ENCODE results near the gene DST.

DST gene

DNA sequence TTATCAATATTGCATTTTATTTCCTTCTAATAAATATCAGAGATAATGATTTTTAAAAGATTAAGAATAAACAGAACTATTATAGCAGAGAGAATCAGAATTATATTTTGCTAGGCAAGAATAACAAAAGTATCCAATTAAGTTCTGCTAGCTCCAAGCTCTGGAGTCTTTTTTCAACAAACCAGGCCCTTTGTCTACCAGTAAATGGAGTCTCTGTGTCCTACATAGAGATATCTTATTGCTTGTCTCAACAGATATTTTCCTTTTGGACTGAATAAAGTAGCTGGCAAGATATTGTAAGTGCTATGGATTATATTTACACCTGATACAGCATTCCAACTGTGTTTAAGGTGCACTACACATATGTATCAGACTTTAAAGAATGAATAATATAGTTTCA, 107.1 kb downstream of the DST start:
- DNase-seq (ENCODE audit: low read depth): no peak

DNA sequence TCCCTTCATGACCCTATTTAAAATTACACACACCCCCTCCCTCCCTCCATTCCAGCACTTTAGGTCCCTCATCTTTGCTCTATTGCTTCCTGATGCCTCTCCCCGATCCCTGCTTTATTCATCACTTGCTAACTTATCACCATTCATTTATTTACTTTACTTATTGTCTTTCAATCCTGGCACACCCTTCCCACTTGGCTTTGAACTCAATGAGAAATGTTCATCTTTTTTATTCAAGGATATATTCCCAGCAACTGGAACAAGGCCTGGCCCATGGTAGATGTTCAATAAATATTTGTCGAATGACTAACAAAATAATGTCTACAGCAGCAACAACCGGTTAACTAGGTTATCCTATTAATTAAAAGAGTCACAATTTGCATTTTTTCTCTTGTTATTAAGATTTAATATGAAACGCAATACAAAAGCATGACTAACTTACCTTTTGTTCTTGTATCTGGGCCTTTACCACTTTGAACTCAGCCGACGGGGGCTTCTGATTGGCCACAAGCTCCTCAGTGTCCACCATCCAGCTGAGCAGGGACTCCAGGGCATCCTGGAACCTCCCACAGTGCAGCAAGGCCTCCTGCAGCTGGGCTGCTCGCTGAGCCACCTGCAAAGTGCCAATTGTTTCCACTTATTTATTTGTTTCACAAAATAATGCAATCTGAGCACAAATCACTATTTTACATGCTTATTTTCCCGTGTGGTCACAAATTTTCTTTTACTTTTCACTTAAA, 107.8 kb downstream of the DST start:
- no peak for DNase-seq (ENCODE audit: low read depth)

DNA sequence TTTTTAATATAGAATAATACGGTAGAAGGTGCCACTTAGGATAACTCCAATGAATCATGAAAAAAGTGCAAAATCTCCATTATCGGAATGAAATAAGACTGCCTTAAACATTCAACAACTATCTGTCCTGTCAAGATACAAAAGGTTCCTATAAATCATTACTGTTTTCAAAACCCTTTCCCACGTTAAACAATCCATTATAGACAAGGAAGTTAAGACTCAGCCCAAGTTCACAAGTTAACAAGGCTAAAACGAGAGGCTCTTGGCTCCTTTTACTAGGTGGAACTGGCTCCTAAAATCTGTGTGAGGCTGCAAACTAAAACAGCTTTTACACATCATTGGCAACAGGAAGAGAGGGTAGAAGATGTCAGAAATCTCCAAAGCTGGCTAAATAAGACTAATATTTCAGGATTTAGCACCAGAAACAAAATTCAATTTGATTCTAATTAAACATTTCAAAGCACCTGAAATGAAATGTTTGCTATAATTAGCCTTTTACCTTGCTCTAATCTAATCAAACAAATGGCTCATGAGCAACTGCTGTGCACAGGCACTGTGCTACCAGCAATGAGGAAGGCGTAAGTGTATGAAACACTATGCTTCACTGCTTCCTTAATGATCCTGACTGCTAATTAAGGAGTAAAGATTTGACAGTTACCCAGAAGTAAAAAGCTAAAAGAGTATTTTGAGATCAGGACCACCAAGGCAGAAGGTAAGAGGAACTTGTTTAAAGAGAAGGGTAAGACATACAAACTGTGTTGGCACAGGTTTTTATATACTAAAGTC, 109.7 kb downstream of the DST start:
- no peak for DNase-seq (ENCODE audit: low read depth)

DNA sequence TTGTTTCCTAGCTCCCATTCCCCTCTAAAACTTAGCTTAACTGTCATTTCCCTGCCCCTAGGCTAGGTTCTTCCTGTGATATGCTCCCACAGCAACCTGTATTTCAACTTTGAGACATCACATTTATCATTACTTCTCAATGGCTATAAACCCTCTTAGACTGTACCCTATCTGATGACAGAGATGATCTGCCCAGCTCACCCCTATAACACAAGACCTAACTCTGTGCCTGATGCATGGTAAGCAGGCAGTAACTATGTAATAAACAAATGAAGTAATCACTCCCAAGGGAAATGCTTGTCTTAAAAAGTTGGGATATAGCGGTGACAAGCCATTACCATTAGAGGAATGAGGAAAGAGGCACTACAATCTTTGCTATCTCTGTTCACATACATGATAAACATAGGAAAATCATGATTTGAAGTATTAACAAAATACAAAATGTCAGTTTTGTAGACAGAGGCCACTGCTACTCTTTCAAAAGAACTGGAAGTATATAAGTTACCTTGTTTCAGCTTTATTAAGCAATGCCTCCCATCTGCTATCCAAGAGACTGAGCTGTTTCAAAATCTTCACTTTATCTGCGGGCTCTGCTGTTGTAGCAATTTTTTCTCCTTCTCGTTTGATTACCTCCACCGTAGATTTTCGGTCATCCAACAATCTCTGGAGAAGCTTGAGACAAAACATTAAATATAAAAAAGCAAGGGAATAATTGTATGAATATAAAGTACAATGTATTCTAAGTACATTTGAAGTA, 110.7 kb downstream of the DST start:
- DNase-seq (ENCODE audit: low read depth): peak; percentile 50

DNA sequence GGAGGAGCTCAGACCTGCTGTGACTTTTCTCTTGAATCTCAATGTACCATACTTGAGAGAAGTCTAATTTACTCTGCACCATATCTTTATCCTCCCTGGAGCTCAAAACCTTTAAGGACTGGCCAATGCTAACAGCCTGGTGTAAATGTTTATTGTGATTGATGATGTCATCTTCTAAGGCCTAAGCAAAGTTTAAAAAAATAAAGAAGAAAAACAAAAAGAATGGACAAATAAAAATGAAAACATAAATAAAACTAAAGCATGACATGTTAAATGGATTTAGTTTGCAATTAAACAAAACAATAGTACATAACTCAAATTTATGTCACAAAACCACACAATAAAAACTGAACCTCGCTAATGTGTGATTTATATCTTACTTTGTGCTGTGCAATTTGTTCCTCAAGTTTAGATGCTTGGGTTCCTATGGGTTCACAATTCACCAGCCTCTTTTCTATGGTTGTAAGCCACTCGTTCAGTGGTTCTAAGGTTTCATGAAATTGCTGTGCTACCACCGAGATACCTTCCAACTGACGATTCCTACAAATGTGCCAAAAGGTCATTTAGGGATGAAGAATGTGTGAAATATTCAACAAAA, 113.0 kb downstream of the DST start:
- no peak for DNase-seq (ENCODE audit: low read depth)

DNA sequence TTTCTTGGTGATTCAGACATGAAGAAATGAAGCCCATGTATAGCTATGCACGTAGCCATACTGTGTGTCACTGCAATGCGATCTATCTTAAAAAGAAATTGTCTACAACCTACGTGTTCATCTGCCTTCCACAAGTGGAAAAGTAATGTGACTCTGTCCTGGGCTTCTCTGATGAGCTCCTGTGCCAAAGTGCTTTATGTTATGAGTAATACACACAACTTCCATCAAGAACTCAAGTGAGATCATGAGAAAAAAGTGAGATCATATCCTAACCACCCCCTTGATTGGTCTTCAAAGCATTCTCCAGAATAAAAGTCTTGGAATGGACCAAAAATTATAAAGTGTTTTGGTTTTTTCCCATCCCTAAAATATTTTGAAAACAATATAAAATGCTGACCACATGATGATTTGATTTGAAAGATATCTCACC, 114.3 kb downstream of the DST start:
- peak; percentile 95 for DNase-seq (ENCODE audit: low read depth)

DNA sequence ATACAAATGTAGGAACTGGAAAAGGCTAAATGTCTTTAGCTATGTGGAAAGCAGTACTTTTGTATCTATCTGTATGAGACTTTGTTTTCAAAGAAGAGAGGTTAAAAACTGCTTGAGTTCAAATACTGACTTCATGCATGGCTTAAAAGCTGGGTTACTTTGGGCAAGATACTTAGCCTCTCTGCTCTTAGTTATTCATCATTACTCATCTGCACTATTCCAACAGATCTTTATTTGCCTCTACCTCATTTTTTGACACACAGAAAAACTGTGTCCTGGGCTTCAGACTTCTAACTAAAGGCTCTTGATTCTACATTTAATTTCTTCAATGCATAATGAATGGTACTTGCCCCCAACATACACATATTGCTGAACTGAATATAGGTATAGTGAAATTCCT, 114.8 kb downstream of the DST start:
- no peak for DNase-seq (ENCODE audit: low read depth)

DNA sequence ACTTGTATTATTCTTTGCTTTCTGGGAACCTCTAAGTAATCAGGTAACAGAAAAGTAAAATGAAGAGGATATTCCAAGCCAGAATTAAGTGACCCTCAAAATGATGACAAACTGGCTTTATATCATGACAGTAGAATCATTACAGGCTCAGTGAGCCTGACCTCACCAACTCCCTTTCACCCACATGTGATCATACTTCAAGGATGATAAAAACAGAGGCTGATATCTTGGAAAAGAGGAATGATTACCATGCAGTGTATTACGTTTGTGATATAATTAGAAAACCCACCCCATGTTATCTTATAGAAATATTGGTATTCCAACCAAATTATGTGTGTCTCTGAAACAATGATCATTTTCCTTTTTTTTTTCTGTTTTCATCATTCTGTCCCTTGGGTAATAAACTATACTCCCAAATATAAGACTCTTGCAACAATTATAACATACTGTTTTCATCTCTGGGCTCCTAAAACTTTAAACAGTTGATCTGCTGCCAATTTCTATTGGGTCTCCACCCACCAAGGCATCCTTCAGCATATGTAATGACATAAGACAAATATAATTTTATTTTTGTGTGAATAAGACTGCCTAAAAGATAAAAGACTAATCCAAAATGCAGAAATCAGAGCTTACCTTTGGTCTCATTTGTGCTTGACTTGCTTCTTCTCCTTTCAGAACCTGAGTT, 115.7 kb downstream of the DST start:
- DNase-seq (ENCODE audit: low read depth): peak; percentile 73

DNA sequence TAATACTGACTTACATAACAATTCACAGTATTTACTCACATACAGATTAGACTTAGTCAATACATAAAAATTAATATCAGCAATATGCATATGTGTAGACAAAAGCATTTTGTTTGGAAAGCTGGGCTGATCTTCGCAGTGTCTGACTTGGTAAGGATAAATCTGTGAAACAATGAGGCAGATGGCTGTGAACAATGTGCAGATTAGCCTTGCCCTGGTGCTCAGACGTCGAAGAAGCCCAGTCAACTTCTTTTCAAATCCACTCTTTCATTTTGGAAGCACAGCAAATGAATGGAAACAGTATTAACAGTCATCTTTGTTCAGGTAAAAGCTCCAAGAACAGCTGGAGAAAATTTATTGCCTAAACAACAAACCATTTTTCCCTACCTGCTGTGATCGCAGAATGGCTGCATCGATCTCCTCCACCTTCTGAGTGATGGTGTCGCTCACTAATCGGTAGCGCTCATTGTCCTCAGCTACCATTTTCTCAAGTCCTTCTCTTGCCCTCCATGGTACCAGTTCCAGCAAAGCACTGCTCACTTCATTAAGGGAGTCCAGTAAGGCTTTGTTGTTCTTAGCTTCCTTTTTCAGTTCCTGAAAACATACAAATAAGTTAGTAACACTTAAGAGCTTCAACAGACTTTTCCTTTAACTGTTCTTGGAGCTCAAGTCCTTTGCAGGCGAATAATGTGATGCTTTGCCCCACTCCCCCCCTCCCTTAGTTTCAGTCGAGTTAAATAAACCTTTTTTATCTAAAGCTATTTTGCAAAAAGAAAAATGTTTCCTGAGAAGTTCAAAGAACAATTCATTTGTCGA, 116.5 kb downstream of the DST start:
- DNase-seq (ENCODE audit: low read depth): no peak

DNA sequence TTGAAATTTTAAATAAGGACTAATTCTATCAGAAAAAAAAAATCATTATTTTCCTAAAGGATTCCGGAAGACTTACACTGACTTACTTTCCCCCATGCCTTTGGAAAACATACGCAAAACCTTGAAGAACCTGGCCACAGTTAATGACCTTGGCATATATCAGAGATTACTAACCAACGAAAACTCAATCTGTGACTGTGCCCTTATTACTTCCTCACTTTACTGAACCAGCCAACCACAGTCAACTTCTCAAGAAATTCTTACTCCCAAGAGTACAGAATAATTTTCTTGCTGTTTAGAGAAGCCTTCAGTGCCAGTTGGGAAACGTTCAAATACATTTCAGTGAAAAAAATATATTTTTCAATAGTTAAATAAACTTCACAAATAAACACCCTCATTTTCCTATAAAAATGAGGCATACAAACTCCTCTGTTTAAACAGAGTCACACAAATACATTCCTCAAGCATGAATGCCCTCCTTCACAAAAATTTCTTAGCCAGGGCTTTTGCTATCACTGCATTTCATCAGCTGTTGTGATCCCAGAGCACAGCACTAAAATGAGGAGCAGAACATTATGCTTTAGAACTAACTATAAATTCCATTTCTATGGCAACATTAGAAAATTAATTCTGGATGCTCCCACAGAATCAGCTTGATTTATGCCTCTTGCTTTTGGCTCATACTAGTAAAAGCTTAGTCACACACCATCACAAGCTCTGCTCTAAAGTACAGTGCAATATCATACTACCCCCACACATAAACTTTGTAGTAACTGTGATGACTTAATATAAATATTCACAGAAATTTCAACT, 117.6 kb downstream of the DST start:
- DNase-seq (ENCODE audit: low read depth): peak; percentile 99

DNA sequence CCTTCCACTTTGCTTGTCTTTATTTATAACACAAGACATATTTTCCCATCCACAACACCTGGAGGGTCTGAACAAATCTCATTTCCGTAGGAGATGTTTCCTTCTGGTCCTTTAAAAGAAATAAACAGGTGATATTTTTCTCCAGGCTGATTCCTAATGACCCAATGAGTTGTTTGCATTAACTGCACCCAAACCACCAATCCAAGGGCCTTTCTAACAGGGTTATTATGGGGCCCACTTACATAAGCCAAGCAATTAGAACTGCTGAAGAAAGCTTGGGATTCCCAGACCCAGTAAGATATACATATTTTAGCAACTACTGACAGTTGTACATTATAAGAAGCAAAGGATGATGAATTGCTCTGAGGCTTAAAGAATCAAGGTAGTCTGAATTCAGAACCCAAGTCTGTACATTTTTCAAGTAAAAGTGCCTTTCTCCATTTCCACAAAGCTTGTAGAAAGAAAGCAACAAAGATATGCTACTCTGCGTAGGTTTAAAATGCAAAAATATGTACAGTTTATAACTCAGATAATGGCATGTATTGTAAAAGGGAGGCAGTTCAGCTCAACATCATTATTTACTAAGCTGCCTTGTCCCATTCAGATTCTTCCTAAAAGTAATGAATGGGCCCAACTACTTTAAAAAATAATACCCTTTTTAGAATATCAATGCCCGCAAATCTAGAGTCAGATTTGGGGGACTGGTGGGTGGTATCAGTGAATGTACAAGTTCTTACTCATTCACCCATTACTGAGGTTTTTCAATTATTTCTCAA, 120.0 kb downstream of the DST start:
- no peak for DNase-seq (ENCODE audit: low read depth)

DNA sequence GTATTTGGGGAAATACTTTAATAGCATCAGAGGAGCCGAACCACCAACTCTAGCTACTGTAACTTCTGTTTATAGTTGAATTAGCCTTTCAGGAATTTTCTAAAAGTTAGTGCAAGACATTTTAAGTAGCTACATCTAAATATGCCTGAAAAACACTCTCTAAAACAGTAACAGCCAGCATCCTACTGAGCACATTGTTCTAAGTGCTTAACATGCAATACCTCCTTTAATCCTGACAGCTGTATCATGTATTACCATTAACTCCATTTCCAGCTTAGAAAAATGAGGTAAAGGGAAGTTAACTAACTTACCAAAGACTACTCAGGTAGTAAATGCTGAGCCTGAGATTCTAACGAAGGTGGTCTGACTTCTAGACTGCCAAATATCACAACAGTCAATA, 120.7 kb downstream of the DST start:
- DNase-seq (ENCODE audit: low read depth): no peak

DNA sequence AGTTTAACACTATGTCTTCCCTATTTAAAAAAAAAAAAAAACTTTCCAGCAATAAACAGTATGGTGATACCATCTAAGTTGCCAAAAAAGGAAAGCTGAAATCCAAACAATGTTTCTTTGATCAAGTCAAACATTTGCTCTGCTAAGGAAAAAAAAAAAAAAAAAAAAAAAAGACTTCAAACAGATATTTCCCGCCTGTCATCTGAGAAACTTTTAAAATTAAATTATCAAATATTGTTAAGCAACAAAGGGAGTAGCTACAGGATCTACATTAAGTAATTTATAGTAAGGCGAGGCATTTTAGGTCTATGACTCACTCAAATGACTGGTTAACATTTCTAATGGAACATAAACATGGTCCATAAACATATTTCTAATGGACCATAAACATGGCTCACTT, 121.2 kb downstream of the DST start:
- peak; percentile 63 for DNase-seq (ENCODE audit: low read depth)

DNA sequence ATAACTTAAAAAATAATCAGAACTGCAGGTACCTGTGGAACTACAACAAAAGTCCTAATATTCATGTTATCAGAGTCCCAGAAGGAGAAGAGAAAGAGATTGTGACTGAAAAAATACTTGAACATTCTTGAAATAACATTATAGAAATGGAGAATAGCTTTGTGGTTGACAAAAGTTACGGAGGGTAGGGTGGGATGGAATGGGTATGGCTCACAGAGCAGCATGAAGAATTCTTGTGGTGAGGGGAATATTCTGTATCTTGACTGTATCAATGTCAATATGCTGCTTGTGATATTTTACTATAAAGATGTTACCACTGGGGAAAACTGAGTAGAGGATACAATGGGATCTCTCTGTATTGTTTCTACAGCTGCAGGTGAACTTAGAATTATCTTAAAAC, 122.5 kb downstream of the DST start:
- peak; percentile 77 for DNase-seq (ENCODE audit: low read depth)

DNA sequence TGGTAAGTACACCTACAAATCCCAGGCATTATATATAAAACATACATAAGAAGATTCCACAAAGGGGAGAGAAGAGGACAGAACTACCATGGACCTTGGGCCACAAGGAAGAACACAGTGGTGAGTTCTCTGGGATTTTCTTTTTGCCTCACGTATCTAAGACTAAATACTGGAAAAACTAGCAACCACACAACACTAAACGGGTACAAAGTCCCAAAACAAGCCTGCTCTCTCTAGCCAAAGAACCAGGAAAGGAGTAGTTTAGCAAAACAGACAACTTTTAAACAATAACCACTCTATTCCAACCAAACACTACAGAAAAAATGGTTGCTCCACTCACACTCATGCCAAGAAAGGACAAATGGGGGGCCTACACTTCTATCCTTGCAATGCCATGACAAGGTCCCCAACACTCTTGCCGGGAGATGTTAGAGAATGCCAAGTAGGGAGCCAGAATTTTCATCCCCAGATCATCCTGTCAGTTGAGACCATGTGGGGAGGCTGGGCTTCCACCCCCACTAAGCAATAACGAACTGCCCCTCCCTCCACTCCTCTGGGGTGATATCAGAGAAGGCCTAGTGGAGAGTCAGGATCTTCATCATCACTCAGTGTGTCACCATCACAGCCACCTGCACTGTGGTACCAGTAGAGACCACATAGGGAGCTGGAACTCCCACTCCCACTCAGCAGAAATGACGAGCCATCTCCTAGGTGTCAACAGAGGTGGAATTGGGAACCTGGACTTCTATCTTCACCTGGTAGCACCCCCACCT, 123.5 kb downstream of the DST start:
- no peak for DNase-seq (ENCODE audit: low read depth)

DNA sequence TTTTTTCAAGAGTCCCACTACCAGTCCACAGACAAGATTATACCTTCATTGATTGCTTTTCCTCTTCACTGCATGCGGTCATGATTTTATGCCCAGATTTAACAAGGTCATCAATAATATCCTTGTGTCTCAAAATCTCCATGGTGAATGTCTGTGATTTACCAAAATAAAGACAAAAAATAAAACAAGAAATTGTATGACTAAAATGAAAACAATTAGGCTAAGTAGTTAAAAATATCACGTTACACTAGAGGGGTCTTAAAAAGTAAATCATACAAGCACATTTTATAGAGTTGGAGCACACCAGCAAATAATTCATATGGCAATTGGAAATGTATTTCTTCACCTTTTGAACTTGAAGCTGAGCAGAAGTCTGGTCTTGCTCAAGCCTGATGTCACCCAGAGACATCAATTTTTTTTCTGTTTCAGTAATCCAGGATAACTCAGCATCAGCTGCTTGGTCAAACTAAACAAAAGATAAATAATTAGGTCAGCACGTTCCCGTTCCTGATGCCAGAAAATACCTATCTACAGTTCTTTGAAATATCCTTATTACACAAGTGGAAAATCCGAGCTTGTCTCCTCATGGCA, 125.4 kb downstream of the DST start:
- peak; percentile 98 for DNase-seq (ENCODE audit: low read depth)

DNA sequence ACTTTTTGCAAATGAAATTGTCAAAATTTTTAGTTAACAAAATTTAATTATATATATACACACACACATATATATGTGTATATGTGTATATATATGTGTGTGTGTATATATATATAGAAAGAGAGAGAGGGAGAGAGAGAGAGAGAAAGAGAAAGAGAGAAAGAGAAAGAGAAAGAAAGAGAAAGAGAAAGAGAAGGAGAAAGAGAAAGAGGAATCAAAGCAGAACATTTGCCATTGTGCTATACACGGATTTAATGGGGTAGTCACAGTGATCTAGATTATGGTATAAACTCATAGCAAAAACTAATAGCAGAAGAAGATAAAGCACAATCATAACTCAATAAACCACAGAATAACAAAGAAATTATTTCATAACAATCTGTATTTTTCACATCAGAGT, 126.7 kb downstream of the DST start:
- no peak for DNase-seq (ENCODE audit: low read depth)
